HG03439 (cell line): Measurements from ENCODE around the gene PDE4D.
A peak's percentile ranks its signal among the peaks of the same experiment; 100 is the strongest.
"Not testable (repeated sequence)": the region's sequence is repeated elsewhere in the genome, so short reads cannot be mapped to it uniquely, and the experiment has no call there.

ENCODE experiments used
- ATAC-seq: cut with Tn5 transposase; IDR thresholded peaks from one replicate; pipeline ENCODE4 v1.9.1; 2021; ENCODE audit warnings: mild to moderate bottlenecking, moderate library complexity; ENCODE audit not compliant: unreplicated experiment

PDE4D gene

GRCh38 chr5:58968350-58968749, 925.2 kb downstream of the PDE4D start:
- ATAC-seq: no peak

DNA sequence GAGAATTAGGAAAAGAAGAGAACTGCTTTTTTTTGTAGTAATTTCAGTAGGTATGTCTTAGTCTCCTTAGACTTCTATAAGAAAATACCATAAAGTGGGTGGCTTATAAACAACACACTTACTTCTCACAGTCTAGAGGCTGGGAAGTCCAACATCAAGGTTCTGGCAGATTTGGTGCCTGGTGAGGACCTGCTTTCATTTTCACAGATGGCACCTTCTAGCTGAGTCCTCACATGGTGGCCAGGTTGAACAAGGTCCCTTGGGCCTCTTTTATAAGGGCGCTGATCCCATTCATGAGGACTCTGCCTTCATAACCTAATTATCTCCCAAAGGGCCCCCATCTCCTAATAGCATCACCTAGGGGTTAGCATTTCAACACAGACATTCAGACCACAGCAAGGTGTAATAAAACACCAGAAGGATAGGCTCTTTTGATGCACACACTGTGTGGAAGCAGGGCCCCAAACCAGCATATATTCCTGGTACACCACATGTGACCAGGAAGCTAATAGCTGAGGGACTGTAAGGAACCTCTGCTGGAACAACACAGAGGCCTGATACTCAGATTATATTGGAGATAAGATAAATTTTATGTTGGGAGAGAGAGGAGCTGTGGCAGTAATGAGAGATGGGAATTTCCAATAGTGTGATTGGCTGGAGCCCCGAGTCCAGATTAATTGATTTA, 925.8 kb downstream of the PDE4D start:
- no peak for ATAC-seq

DNA sequence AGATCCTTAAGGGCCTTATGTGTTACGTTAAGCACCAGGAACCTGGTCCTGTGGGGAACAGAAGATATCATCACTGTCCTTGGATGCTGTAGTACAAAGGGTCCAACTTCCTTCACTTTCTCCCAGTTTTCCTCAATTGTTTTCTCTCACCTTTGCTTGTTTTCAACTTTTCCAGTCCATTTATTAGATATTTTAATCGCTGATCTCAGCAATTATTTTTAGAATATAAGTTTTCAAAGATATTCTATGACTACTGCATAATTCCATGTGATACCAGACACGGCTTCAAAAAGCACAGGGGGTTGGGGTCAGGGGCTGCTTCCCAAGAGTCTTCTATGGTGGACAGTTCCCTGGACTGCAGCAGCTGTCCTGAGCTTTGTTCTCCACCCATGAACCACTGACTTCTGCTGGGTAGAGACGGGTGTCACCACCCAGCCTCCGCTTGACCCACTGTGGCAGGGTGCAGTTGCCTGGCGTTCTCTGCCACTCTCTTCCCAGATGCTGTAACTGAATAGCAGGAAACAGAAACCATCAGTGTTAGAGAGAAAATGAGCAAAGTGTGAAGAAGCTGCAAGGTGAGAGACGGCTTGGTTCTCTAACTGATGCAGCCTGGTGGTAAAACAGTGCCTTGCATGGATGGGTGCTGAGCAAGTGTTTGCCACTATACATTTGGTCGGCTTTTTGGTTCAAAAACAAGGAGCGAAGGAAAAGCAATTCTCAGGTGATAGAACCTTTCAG, 927.7 kb downstream of the PDE4D start:
- ATAC-seq: no peak

DNA sequence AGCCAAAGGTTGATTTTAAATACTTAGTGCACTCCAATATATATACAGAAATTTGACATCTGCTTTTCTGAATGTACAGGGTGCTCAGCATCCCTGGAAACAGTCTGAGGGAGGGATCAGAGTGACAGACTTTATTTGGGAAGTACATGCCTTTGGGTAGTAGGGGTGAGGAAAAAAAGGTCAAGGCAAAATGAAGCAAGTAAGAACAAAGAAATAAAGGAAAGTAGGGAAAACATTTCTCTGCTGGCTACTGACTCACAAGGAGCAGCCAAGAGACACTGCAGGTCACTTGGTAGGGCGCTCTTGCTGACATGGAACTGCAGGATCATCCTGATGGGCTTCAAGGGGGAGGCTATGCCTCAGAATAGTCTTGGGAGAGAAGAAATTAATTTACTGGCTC, 929.7 kb downstream of the PDE4D start:
- no peak for ATAC-seq

DNA sequence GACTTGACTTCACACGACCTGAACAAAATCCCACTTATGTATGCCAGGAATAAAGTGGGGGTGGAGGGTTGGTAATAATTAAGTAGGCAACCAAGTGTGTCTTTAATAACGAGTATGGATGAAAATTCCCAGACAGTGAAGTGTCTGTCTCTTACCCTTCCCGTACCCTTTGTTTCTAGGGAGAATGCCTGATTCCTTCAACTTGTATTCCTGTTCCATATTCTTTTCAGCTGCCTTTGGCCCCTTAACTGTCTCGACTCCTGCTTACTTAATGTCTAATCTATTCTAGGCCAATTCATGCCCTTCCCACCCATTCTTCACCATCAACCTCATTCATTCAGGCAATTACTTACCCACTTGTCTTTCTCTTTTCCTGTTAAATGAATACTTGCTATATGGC, 930.2 kb downstream of the PDE4D start:
- ATAC-seq: no peak

- peak; percentile 60 for ATAC-seq
Observed at GRCh38 chr5:58961631-58962280, 931.8 kb downstream of the PDE4D start.

DNA sequence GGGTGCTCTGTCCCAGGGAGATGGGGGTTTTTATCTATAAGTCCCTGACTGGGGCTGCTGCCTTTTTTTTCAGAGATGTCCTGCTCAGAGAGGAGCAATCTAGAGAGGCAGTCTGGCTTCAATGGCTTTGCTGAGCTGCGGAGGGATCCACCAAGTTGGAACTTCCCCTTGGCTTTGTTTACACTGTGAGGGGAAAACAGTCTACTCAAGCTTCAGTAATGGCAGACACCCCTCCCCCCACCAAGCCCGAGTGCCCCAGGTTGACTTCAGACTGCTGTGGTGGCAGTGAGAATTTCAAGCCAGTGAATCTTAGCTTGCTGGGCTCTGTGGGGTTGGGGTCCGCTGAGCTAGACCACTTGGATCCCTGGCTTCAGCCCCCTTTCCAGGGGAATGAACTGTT, 934.8 kb downstream of the PDE4D start:
- ATAC-seq: no peak

- not testable (repeated sequence) for ATAC-seq
Observed at GRCh38 chr5:58953218-58953617, 940.3 kb downstream of the PDE4D start.

DNA sequence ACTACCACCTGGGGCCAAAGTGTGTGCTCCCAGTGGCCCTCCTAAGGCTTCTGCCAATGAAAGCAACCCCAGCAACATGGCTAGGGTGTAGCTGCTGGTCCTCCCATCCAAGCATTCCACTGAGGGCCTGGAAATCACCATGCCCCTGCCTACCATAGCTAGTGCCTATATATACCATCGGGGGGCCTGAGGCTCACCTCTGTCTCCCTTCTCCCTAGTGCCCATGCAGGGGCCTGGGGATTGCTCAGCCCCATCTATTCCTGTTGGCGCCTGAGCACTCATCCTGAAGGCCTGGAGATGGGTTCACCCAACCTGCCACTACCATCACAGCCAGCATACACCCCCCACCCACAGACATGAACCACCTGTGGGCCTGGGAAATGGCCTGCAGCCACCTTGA, 943.3 kb downstream of the PDE4D start:
- no peak for ATAC-seq

- ATAC-seq: no peak
Observed at GRCh38 chr5:58946230-58946629, 947.3 kb downstream of the PDE4D start.

DNA sequence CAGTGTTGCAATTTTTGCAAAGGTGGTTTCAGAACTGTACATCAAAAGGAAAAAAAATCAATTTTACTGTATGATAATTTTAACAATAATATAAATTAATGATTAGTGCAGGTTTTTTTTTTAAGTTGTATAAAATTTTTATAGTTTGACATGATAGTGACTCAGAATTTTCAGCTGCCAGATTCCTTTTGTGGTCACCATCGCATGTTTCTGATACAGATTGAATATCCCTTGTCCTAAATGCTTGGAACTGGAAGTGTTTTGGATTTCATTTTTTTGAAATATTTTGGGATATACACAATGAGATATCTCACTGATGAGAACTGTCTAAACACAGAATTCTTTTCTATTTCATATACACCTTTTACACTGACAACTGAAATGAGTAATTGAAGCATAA, 949.3 kb downstream of the PDE4D start:
- ATAC-seq: no peak

DNA sequence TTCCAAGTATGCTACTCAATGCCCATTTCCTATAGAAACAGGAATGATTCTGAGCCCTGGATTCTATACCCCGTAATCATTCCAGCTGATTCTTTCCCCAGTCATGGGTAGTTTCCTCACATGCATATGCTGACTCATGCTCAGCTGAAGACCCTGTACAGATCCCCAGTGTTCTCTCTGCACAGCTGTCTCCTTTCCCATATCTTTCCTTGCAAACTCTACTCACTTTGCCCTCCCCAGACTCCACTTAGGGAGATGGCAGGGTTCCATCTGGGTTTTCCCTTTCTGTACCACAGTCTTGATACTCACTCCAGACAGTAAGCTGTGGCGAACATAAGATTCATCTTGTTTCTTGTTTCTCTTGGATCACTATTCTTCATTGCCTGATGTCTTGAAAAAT, 953.1 kb downstream of the PDE4D start:
- ATAC-seq: no peak

DNA sequence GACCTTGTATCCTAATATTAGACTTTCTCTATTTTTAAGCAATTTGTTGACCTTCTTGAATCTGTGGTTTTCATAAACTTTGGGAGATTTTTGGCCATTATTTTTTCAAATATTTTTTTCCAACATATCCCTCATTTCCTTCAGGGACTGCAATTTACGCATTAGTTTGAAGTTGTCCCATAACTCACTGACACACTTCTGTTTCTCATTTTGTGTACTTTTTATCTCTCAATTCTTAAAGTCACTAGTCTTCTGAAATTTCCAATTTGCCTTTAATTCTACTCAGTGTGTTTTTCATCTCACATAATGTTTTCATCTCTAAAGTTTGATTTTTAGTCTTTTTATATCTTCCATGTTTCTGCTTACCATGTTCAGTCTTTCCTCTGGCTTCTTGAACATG, 953.9 kb downstream of the PDE4D start:
- no peak for ATAC-seq

GRCh38 chr5:58938563-58939424, 954.7 kb downstream of the PDE4D start:
- no peak for ATAC-seq

GRCh38 chr5:58937031-58937681, 956.4 kb downstream of the PDE4D start:
- no peak for ATAC-seq

DNA sequence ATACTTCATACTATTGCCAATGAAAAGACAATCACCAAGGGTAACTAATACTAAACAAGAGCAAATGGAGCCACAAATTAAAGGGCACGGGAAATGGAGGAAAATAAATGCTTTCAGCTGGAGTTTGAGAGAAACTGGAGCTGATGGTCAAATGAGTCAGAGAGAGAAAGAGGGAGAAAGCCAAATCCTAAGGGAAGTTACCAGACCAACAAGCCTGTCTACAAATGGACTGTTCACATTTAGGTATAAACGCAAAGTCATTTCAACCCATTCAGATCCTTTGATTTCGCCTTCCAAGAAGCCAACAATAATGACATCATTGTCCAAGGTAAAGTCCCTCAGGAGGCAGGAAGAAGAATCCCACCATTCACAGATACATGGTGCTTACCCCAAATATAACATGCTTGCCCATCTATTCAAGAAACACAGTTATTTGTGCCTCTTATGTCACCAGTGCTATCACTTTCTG, 958.9 kb downstream of the PDE4D start:
- no peak for ATAC-seq

DNA sequence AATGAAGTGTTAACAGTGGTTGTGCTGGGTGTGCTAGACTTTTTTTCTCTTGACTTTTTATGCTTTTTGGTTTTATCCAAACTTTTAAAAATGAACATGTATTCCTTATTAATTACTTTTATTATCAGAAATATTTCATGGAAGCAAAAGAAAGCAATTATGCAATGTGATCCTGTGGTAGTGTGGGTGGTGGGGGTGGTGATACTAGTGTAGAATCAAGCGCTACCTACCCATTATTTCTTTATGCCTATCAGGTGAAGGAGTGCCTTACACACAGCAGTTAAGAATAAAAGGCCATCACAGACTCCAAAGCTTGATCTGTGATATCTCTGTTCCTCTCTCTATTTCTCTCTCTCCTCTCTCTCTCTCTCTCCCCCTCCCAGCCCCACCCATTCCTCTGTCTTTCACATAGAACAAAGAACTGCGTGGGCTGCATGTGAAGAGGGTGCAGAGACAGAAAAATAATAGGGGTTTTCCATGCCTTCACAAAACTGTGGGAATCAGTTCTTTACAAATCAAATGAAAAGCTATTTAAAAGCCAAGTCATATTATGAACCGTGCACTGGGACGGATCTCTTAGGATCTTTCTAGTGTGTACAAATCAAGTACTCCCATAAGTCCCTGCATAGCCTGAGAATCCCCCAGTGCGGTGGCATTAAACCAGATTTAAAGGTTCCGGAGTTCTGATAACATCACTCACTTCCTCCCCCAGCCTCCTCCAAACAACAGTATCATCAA, 959.5 kb downstream of the PDE4D start:
- no peak for ATAC-seq

DNA sequence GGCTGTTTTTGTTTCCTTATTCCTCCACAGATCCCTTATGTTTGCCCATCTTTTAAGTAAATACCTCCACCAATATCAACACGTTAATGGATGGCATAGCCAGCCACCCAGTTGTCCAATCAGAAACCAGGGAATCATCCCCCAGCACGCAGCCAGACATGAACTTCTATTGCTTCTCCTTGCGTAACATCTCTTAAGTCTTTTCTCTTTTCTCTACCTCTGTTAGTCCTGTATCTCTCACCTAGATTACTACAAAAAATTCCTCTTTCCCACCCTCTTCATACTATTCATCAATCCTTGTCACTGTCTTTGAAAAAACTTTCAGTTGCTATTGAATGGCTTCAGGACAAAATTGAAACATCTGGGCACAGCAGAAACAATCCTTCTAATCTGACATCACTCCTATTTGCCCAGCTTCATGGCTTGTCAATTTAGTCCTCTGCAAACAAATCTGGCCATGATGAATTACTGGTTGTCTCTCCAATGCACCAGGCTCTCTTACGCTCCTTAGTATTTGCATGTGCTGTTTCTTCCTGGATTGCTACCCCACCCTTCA, 961.4 kb downstream of the PDE4D start:
- no peak for ATAC-seq

- no peak for ATAC-seq
Observed at GRCh38 chr5:58930520-58930919, 963.0 kb downstream of the PDE4D start.

DNA sequence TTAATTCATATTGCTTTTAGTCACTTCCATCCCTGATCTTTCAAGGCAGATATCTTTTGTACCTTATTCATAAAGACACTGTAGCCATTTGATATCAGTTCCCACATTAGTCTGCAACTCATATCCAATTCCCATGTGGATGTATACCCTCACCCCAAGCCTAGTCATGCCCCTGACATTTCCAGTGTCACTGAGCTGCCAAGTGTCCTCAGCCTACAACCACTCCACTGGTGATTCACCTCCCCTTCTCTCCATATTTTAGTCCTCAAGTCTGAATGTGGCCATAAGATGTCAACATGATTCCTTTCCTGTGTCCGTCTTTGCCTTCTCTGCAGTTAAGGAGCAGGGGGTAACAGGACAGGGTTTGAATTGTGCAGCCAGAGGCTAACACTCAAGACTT, 963.8 kb downstream of the PDE4D start:
- no peak for ATAC-seq
